Measurements from ENCODE around the gene SEPTIN10. TPM values are rescaled to one million over a fixed set of nuclear protein-coding genes. Genes with fewer than 3 reads are reported as not detected.
"Not testable (repeated sequence)": the region's sequence is repeated elsewhere in the genome, so short reads cannot be mapped to it uniquely, and the experiment has no call there.

SEPTIN10 gene
- total and polyA plus RNA-seq, 2 experiments from 2014 or later, result 52.3 to 85.1 TPM

GRCh38 chr2:109644571-109645275, 31.0 kb upstream of the SEPTIN10 start:
- Histone ChIP-seq H3F3A (replicated peaks; ENCODE audit: low read depth) (no peaks in the 10 kb centered on the region), H4K20me1 (replicated peaks; ENCODE audit: insufficient read depth) (no peaks in the 10 kb centered on the region), H3K27me3 (ENCODE audit: insufficient read depth) (no peaks in the 10 kb centered on the region), H3K4me2 (peak overlapping the region; percentile 29; the same call in 1 of the 2 replicates), H3K4me1 (ENCODE audit: insufficient read depth) (peaks cover 19% of the 10 kb centered on the region), H3K4me3 (no peak overlapping the region), H3K27ac (ENCODE audit: low read depth) (peak overlapping the region; percentile 40), H2AFZ (peak overlapping the region; percentile 73), H3K9me2 (ENCODE audit: insufficient read depth) (no peaks in the 10 kb centered on the region), H3K36me3 (ENCODE audit: insufficient read depth) (no peaks in the 10 kb centered on the region), H3K79me2 (replicated peaks; ENCODE audit: insufficient read depth) (no peaks in the 10 kb centered on the region)
- Mint-ChIP-seq H3K4me1 (peaks cover 24% of the 10 kb centered on the region), H3K9me3 (no peaks in the 10 kb centered on the region), H3K27ac (no peak overlapping the region; the same call in 1 of the 2 replicates), H3K4me3 (no peak overlapping the region; the same call in 2 of the 3 replicates), H3K36me3 (ENCODE audit: low read depth) (no peaks in the 10 kb centered on the region), H3K27me3 (ENCODE audit: insufficient read depth, low read depth, poor library complexity) (peaks cover 5% of the 10 kb centered on the region)
- TF ChIP-seq STAT1 (IDR thresholded peaks at IDR 0.05; ENCODE audit: unreplicated experiment), result no peak
- TF ChIP-seq, protein P1, sequence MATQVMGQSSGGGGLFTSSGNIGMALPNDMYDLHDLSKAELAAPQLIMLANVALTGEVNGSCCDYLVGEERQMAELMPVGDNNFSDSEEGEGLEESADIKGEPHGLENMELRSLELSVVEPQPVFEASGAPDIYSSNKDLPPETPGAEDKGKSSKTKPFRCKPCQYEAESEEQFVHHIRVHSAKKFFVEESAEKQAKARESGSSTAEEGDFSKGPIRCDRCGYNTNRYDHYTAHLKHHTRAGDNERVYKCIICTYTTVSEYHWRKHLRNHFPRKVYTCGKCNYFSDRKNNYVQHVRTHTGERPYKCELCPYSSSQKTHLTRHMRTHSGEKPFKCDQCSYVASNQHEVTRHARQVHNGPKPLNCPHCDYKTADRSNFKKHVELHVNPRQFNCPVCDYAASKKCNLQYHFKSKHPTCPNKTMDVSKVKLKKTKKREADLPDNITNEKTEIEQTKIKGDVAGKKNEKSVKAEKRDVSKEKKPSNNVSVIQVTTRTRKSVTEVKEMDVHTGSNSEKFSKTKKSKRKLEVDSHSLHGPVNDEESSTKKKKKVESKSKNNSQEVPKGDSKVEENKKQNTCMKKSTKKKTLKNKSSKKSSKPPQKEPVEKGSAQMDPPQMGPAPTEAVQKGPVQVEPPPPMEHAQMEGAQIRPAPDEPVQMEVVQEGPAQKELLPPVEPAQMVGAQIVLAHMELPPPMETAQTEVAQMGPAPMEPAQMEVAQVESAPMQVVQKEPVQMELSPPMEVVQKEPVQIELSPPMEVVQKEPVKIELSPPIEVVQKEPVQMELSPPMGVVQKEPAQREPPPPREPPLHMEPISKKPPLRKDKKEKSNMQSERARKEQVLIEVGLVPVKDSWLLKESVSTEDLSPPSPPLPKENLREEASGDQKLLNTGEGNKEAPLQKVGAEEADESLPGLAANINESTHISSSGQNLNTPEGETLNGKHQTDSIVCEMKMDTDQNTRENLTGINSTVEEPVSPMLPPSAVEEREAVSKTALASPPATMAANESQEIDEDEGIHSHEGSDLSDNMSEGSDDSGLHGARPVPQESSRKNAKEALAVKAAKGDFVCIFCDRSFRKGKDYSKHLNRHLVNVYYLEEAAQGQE (IDR thresholded peaks at IDR 0.05; ENCODE audit: unreplicated experiment), result no peak
- TF ChIP-seq CREB1 (CRISPR knock-in tag; IDR thresholded peaks at IDR 0.05; ENCODE audit: low read depth), result no peak
- TF ChIP-seq ZNF331 (CRISPR knock-in tag; IDR thresholded peaks at IDR 0.05; ENCODE audit: low read depth), result no peak
- TF ChIP-seq EZH2 (IDR thresholded peaks at IDR 0.05; ENCODE audit: low read depth, unreplicated experiment), result no peak
- no peak for TF ChIP-seq JUNB (IDR thresholded peaks at IDR 0.05; ENCODE audit: unreplicated experiment)
- no peak for TF ChIP-seq NANOG (IDR thresholded peaks at IDR 0.05; ENCODE audit: borderline replicate concordance)
- peak; percentile 35 for DNase-seq (ENCODE audit: low spot score)
- ATAC-seq, result peak; percentile 74

GRCh38 chr2:109640000-109640399, 26.2 kb upstream of the SEPTIN10 start:
- not testable (repeated sequence) for H3F3A ChIP-seq (replicated peaks; ENCODE audit: low read depth); H3K36me3 ChIP-seq (ENCODE audit: insufficient read depth); H3K9me2 ChIP-seq (ENCODE audit: insufficient read depth); H3K4me2 ChIP-seq; H3K27me3 Mint-ChIP-seq (ENCODE audit: insufficient read depth, low read depth, poor library complexity); ATAC-seq; H3K27ac Mint-ChIP-seq; H3K36me3 Mint-ChIP-seq (ENCODE audit: low read depth); H3K9me3 Mint-ChIP-seq; DNase-seq (ENCODE audit: low spot score); H3K27me3 ChIP-seq (ENCODE audit: insufficient read depth); H3K4me1 ChIP-seq (ENCODE audit: insufficient read depth); H3K27ac ChIP-seq (ENCODE audit: low read depth); H3K4me3 Mint-ChIP-seq; H3K4me3 ChIP-seq; H3K79me2 ChIP-seq (replicated peaks; ENCODE audit: insufficient read depth); H4K20me1 ChIP-seq (replicated peaks; ENCODE audit: insufficient read depth)
- peak overlapping the region; percentile 3; the same call in 1 of the 2 replicates for H2AFZ ChIP-seq
- H3K4me1 Mint-ChIP-seq, result peaks cover 11% of the 10 kb centered on the region
